Activated CD4-positive, alpha-beta T cell treated with anti-CD3 and anti-CD28 coated beads, Interleukin-2, amount 10 ng/mL, durations not matched to agents 24 days and 14 days (primary cell): ENCODE measurements around the gene FAM193A. TPM values are rescaled to one million over a fixed set of nuclear protein-coding genes. Genes with fewer than 3 reads are reported as not detected.

ENCODE experiments used
- DNase-seq: peaks from one replicate; pipeline ENCODE4 v3.0.0; 2022
- H3K27ac Mint-ChIP-seq: one replicate; pipeline ENCODE4 v1.8.0; 2022; ENCODE audit warnings: mild to moderate bottlenecking, mixed read lengths
- H3K27me3 Mint-ChIP-seq: one replicate; pipeline ENCODE4 v1.8.0; 2022; ENCODE audit warnings: mixed read lengths
- H3K36me3 Mint-ChIP-seq: one replicate; pipeline ENCODE4 v1.8.0; 2022; ENCODE audit warnings: low read depth, mild to moderate bottlenecking, mixed read lengths
- H3K4me1 Mint-ChIP-seq: one replicate; pipeline ENCODE4 v1.8.0; 2021; ENCODE audit warnings: mixed read lengths
- H3K4me3 Mint-ChIP-seq: one replicate; pipeline ENCODE4 v1.8.0; 2022; ENCODE audit warnings: mild to moderate bottlenecking, moderate library complexity, mixed read lengths
- H3K9me3 Mint-ChIP-seq: one replicate; pipeline ENCODE4 v1.8.0; 2021; ENCODE audit warnings: mixed read lengths
- intact Hi-C: fragments of 100-400 bp; cut with micrococcal nuclease; formaldehyde crosslinking; loops from one replicate; pipeline ENCODE4 v1.15.1; 2023
- total RNA-seq: library from RNA; stranded (reverse); gene quantifications from 2 replicates; pipeline ENCODE4 v1.2.3, GENCODE V29; 2022

Gene FAM193A
- total RNA-seq, 1 donor from 2014 or later = 29.5 TPM

DNA sequence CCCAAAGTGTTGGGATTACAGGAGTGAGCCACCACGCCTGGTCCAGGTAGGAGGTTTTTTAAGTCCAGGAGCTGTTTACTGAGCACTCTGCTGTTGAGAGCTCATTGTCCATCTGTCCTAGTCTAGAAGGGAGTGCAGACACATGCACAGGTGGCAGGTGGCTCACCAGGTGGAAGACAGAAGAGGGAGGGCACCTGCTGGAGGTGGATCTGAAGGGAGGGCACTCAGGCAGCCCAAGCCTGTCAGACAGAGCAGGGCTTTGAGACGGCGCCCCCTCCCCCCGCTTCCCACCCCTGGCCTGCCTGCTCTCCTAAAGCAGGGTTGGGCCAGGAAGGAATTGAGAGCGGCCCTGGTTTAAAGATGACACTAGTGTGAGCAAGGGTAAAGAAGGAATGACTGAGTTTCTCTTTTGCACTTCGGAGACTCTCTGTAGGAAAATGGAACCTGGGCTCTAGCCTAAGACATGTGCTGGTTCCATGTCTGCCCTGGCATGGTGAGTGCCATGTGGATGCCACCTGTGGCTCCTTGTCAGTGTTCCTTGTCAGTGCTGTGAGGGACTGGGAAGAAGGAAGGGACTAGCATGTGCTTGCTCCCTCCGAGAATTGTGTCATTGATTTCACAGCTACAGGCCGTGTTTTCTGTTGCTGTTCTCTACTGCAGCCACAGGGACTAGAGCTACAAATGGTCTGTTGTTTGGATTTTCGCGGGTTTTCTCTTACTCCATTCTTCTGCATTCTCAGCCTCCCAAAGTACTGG, 111.1 kb downstream of the FAM193A start:
- intact Hi-C loops = no loop called here

DNA sequence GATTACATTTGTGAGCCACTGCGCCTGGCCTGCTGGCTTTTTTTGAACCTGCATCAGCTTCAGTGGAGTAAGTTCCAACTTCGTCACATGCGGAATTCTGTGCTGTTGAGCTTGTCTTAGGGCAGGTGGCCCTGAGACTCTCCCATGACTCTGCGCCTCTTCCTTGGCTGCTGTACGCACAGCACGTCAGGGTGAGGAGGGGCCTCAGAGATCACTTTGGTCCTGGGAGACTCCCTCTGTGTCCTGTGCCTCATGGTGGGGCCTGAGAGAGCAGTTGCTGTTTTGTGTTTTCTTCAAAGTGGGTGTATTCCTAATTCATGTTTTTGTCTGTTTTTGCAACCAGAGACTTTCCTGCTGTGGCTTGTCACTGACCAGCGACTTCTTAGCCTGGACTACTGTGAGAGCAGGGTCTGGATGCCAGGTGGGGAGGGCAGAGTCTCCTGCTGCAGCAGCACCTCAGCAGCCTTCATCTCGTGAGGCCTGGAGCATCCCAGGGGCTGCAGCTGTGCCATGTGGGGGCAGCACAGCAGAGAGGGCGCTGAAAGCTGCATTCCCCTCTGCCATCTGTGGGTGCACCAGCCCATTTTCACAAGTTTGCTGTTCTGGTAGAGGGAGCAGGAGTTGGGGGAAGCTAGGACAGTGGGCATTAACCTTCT, 111.8 kb downstream of the FAM193A start:
- intact Hi-C loops = no loop called here
- DNase-seq = no peak
- Mint-ChIP-seq H3K27ac (no peak overlapping the region), H3K4me3 (no peak overlapping the region), H3K36me3 (peaks cover 47% of the 10 kb centered on the region), H3K9me3 (no peaks in the 10 kb centered on the region), H3K4me1 (peaks cover 16% of the 10 kb centered on the region), H3K27me3 (no peaks in the 10 kb centered on the region)

More for the DNA sequence above, 111.1 kb downstream of the FAM193A start:
- peaks cover 45% of the 10 kb centered on the region for H3K36me3 Mint-ChIP-seq
- no peak overlapping the region for H3K27ac Mint-ChIP-seq
- no peaks in the 10 kb centered on the region for H3K27me3 Mint-ChIP-seq
- DNase-seq = no peak
- H3K9me3 Mint-ChIP-seq = no peaks in the 10 kb centered on the region
- H3K4me1 Mint-ChIP-seq = peaks cover 13% of the 10 kb centered on the region
- H3K4me3 Mint-ChIP-seq = no peak overlapping the region

DNA sequence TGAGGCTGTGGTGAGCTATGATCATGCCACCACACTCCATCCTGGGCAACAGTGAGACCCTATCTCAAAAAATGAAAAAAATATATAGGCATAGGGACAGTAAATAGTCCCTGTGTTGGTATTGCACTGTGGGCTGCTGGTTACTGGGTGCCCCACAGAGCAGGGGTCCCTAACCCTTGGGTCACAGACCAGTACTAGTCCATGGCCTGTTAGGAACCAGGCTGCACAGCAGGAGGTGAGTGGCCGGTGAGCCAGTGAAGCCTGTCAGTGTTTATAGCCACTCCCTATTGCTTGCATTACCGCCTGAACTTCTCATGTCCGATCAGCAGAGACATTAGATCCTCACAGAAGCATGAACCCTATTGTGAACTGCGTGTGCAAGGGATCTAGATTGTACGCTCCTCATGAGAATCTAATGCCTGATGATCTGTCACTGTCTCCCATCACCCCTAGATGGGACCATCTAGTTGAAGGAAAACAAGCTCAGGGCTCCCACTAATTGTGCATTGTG, 113.2 kb downstream of the FAM193A start:
- no peaks in the 10 kb centered on the region for H3K9me3 Mint-ChIP-seq
- peaks cover 21% of the 10 kb centered on the region for H3K4me1 Mint-ChIP-seq
- intact Hi-C loops = no loop called here

DNA sequence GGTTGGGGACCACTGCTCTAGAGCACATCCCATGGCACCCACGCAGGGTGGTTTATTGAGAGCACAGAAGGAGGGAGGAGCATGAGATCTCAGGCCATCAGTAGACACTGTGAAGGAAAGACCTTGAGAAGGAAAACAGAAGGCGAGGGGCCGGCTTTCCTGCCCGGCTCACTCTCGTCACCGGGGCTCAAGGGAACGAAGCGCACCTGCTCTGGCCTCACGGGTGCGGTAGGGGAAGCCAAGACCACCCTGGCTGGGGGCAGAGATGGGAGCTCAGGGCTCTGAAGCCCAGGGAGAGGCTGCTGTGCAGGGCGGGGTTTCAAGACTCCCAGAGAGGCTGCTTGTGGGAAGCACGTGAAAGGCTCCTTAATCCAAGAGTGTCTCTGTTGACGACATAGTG, 113.8 kb downstream of the FAM193A start:
- DNase-seq = no peak
- intact Hi-C loops = no loop called here
- Mint-ChIP-seq H3K27me3 (no peaks in the 10 kb centered on the region), H3K4me3 (no peak overlapping the region), H3K27ac (no peak overlapping the region), H3K36me3 (peaks cover 45% of the 10 kb centered on the region), H3K9me3 (no peaks in the 10 kb centered on the region), H3K4me1 (peaks cover 21% of the 10 kb centered on the region)

More for the DNA sequence above, 113.2 kb downstream of the FAM193A start:
- Mint-ChIP-seq H3K27ac (no peak overlapping the region), H3K36me3 (peaks cover 48% of the 10 kb centered on the region), H3K4me3 (no peak overlapping the region), H3K27me3 (no peaks in the 10 kb centered on the region)
- no peak for DNase-seq

DNA sequence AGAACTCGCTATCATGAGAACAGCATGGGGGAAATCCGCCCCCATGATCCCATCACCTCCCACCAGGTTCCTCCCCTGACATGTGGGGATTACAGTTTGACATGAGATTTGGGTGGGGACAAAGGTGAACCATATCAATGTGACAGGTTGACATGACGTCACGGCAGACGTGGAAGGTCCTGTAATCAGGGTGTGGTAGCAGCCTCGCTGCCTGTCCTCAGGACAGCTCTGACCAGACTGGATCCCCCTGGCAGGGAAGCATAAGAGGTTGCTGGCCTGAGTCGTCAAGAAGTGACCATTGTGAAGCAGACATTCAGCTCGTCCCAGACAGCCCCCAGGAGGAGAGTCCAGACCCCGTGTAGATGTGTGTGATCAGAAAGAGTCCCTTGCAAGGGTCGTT, 115.1 kb downstream of the FAM193A start:
- H3K9me3 Mint-ChIP-seq = no peaks in the 10 kb centered on the region
- peak overlapping the region; percentile 27 for H3K4me3 Mint-ChIP-seq
- H3K4me1 Mint-ChIP-seq = peaks cover 21% of the 10 kb centered on the region
- intact Hi-C loops = no loop called here
- H3K27me3 Mint-ChIP-seq = no peaks in the 10 kb centered on the region
- H3K36me3 Mint-ChIP-seq = peaks cover 48% of the 10 kb centered on the region
- H3K27ac Mint-ChIP-seq = peak overlapping the region; percentile 42
- no peak for DNase-seq

DNA sequence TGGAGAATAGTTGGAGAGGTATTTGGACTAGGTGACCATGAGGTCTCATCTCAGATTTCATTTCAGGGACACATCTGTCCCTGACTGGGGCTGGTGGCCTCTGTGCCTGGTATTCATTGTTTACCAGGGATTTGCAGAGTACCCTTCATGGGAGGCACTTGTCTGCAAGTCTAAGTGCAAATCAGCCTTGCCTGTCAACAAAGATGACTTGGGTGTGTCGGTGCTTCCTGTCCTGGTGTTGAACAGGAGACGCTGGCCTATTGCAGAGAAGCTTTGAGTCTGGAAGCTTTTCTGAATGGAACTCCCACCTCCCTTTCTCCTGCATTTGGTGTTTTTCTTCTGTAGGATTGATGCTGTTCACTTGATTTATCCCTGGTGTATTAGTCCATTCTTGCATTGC, 115.6 kb downstream of the FAM193A start:
- intact Hi-C loops = no loop called here
- Mint-ChIP-seq H3K36me3 (peaks cover 48% of the 10 kb centered on the region), H3K4me3 (no peak overlapping the region), H3K4me1 (peaks cover 21% of the 10 kb centered on the region), H3K27ac (peak overlapping the region; percentile 60), H3K27me3 (no peaks in the 10 kb centered on the region), H3K9me3 (no peaks in the 10 kb centered on the region)
- DNase-seq = peak; percentile 62

DNA sequence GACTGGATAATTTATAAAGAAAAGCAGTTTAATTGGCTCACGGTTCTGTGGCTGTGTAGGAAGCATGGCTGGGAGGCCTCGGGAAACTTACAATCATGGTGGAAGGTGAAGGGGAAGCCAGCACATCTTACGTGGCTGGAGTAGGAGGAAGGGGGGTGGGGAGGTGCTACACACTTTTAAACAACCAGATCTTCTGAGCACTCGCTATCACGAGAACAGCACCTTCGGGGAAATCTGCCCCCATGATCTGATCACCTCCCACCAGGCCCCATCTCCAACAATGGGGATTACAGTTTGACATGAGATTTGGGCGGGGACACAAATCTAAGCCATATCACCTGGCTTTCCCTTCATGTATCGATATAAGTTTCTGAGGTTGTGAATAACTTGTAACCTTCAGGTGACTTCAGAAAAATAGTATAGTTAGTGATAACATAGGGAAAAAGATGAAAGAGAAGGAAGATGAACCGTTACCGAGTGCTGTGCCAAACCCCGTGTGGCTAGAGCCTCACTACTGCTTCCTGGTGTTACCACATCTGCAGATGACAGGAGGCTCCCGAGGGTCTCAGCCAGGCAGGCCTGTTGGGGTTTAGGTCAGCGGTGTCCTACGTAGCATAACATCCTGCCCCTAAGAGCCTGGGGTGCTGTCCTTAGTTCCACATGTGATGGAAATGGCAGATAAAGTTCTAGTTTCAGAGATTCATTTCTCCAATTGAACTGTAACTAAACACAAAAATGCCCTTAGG, 116.1 kb downstream of the FAM193A start:
- intact Hi-C loops = no loop called here
- H3K27ac Mint-ChIP-seq = peak overlapping the region; percentile 60
- H3K27me3 Mint-ChIP-seq = no peaks in the 10 kb centered on the region
- H3K4me1 Mint-ChIP-seq = peaks cover 21% of the 10 kb centered on the region
- no peak for DNase-seq
- no peak overlapping the region for H3K4me3 Mint-ChIP-seq
- H3K36me3 Mint-ChIP-seq = peaks cover 42% of the 10 kb centered on the region
- H3K9me3 Mint-ChIP-seq = no peaks in the 10 kb centered on the region

DNA sequence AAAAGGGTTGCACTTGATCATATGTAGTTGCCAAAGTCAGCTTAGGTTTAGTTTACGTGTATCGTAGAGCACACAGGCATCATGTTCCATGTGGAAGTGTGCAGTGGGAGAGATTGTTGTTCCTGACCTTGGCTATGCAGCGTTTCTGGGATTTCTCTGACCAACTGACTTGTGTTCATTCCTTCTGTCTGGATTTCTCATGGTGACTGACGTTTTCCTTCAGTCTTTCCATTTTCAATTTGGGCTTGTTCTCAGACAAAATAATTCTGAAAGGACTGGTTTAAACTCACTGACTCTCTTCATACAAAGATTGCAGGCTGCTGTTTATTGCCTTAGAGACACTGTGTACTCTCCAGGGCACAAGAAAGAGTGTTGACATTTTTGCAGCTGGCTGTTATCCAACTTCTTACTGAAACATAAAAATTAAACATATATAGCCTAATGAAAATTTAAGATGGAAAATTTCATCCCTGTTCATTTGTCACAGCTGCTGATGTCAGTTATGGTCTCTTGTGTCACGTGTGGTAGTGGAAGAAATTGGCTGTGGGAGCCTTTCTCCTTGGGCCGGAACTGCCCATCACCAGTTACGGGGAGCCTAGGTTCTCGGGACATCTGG, 124.3 kb downstream of the FAM193A start:
- Mint-ChIP-seq H3K4me3 (no peak overlapping the region), H3K27me3 (no peaks in the 10 kb centered on the region), H3K27ac (no peak overlapping the region), H3K4me1 (peaks cover 2% of the 10 kb centered on the region), H3K36me3 (peaks cover 58% of the 10 kb centered on the region), H3K9me3 (no peaks in the 10 kb centered on the region)
- intact Hi-C loops = no loop called here
- no peak for DNase-seq

DNA sequence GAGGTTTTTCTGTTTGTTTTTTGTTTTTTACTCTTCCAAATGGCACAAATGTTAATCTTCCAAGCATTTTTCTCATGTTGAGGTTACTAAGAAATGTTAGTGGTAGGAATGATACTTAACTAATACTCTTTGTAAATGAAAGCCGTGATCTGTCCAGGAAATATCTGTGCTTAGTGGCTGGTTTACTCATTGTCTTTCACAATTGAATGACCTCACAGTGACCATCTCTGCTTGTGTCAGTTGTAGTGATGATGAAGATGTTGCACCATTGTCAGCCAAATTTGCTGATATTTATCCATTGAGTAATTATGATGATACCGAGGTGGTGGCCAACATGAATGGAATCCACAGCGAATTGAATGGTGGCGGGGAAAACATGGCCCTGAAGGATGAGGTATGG, 126.2 kb downstream of the FAM193A start:
- Mint-ChIP-seq H3K4me3 (no peak overlapping the region), H3K4me1 (peaks cover 16% of the 10 kb centered on the region), H3K9me3 (no peaks in the 10 kb centered on the region), H3K27me3 (no peaks in the 10 kb centered on the region), H3K27ac (no peak overlapping the region), H3K36me3 (peaks cover 64% of the 10 kb centered on the region)
- DNase-seq = no peak
- intact Hi-C loops = no loop called here

DNA sequence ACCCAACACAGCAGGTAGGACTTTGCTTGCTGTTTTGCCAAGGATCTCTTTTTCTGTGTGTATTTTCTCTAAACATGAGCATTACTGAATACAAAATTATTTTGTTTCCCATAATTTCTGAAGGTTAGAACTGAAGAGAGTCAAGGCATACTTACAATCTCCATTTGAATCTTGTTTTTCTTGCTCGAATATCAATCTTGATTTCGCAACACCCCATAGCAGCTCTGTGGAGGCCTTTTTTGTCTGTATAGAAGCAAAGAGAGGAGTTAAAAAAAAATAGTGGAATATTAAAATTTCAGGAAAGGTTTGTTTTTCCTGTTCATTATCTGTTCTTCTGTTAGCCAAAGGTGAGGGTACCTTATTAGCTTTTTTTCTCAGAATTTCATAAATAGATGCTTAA, 126.8 kb downstream of the FAM193A start:
- Mint-ChIP-seq H3K27ac (no peak overlapping the region), H3K27me3 (no peaks in the 10 kb centered on the region), H3K4me3 (no peak overlapping the region), H3K4me1 (peaks cover 16% of the 10 kb centered on the region), H3K9me3 (no peaks in the 10 kb centered on the region), H3K36me3 (peaks cover 59% of the 10 kb centered on the region)
- DNase-seq = no peak
- intact Hi-C loops = no loop called here

DNA sequence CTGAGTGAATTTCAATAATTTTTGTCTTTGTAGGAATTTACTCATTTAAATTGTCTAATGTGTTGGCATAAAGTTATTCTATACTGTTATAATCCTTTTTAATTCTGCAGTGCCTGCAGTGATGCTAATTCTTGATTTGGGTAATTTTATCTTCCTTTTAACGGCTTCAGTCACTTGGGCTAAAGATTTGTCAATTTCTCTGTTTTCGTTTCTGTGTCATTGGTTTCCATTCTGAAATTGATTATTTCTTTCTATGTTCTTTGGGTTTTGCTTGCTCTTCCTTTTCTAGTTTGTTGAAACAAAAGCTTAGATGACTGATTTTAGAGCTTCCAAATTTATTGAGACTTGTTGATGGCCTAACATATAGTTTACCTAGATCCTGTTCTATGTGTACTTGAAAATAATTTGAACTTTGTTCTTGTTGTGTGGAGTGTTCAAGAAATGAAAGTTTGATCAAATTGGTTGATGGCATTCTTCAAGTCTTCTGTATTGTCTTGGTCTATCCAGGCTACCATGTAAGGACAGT, 130.3 kb downstream of the FAM193A start:
- Mint-ChIP-seq H3K9me3 (no peaks in the 10 kb centered on the region), H3K27ac (peak overlapping the region; percentile 83), H3K4me1 (peaks cover 24% of the 10 kb centered on the region), H3K27me3 (no peaks in the 10 kb centered on the region), H3K4me3 (peak overlapping the region; percentile 75), H3K36me3 (peaks cover 51% of the 10 kb centered on the region)
- intact Hi-C loops = no loop called here
- DNase-seq = no peak

DNA sequence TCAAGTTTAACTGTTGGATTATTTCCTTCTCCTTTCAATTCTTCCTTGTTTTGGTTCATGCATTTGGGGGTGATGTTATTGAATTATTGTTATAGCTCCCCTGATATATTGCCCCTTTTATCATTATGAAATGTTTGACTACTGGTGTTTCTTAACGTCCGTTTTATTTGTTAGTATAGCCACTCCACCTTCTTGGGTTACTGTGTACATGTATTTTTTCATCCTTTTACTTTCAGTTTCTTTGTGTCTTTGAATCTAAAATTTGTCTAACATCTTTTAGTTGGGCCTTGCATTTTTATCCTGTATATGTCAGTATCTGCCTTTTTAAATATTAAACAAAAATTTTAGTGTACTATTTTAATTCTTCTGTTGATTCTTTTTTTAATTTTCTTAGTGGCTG, 131.0 kb downstream of the FAM193A start:
- Mint-ChIP-seq H3K9me3 (no peaks in the 10 kb centered on the region), H3K4me1 (peaks cover 26% of the 10 kb centered on the region), H3K4me3 (peak overlapping the region; percentile 75), H3K27ac (peak overlapping the region; percentile 83), H3K36me3 (peaks cover 58% of the 10 kb centered on the region), H3K27me3 (no peaks in the 10 kb centered on the region)
- intact Hi-C loops = no loop called here
- no peak for DNase-seq

DNA sequence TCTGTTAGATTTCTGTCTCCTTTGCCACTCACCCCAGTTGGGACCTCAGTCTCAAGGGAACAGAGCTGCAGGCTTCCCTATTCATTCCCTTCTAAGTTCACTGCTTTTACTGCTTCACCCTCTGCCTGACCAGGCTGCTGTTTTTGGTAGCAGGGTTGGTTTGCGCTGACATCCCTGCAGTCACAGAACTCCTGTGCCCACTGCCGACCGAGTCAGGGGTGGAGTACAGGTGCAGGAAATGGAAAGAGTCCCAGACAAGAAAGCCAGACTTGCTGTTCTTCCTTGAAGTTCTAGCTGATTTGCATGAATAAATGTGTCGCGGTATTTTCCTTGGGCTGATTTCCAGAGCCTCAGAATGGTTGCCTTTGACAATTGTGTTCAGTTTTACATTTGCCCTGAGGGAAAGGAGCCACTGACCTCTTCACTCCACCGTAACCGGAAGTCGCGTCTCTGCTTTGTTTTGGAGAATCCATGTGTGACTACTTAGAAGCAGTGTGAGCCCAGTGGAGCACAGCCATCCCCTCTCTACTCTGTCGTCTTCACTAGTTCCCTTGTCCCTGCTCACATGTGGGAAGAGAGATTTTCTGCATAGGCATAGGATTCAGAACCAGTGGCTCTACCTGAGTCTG, 134.9 kb downstream of the FAM193A start:
- Mint-ChIP-seq H3K27me3 (no peaks in the 10 kb centered on the region), H3K36me3 (peaks cover 53% of the 10 kb centered on the region), H3K27ac (peak overlapping the region; percentile 18), H3K9me3 (no peaks in the 10 kb centered on the region), H3K4me1 (peaks cover 28% of the 10 kb centered on the region), H3K4me3 (no peak overlapping the region)
- intact Hi-C loops = no loop called here
- no peak for DNase-seq
